Frontal cortex (tissue), 4 donors: Measurements from ENCODE around the gene UBR3. TPM values are rescaled to one million over a fixed set of nuclear protein-coding genes. Genes with fewer than 3 reads are reported as not detected.
"Not testable (repeated sequence)": the region's sequence is repeated elsewhere in the genome, so short reads cannot be mapped to it uniquely, and the experiment has no call there.

Experiments used
- DNase-seq, 2 donors: peaks; one replicate each; pipeline ENCODE4 v3.0.0; 2012; ENCODE audit warnings: low spot score in 2 of 2
- FAIRE-seq: peaks from 2 replicates; lab custom pipeline; 2012; peaks lifted over from hg19 to GRCh38; lab: Jason Lieb, UNC
- total RNA-seq: library from RNA; depleted of rRNA; stranded (reverse); fragments of >200 nt; gene quantifications from one replicate; pipeline ENCODE4 v1.2.3, GENCODE V29; 2014
- donor health status: control.
- donor health status: control.
- donor health status: control.

UBR3 gene
- total RNA-seq, 1 donor from 2014 or later: 109 TPM

GRCh38 chr2:169859423-169859822 lies 32.2 kb downstream of the UBR3 start:
- DNase-seq (no peak), FAIRE-seq (no peak)

- FAIRE-seq: no peak
- no peak for DNase-seq
Observed at GRCh38 chr2:169860149-169860548, 32.9 kb downstream of the UBR3 start.

GRCh38 chr2:169862816-169863215 lies 35.6 kb downstream of the UBR3 start:
- FAIRE-seq (no peak), DNase-seq (no peak)

- FAIRE-seq (no peak), DNase-seq (no peak)
Observed at GRCh38 chr2:169865492-169865891, 38.2 kb downstream of the UBR3 start.

GRCh38 chr2:169866230-169866629 lies 39.0 kb downstream of the UBR3 start:
- FAIRE-seq, DNase-seq: not testable (repeated sequence)

GRCh38 chr2:169867579-169867978 lies 40.3 kb downstream of the UBR3 start:
- FAIRE-seq (no peak), DNase-seq (no peak)

GRCh38 chr2:169868951-169869350 lies 41.7 kb downstream of the UBR3 start:
- FAIRE-seq (no peak), DNase-seq (no peak)

- DNase-seq, FAIRE-seq: not testable (repeated sequence)
Observed at GRCh38 chr2:169871369-169871768, 44.1 kb downstream of the UBR3 start.

- DNase-seq (no peak), FAIRE-seq (peak; percentile 44)
Observed at GRCh38 chr2:169871994-169872393, 44.7 kb downstream of the UBR3 start.

GRCh38 chr2:169877398-169877797 lies 50.1 kb downstream of the UBR3 start:
- DNase-seq (peak in 1 of 2 donors; percentile 22), FAIRE-seq (peak; percentile 87)

- DNase-seq: no peak
- no peak for FAIRE-seq
Observed at GRCh38 chr2:169887120-169887519, 59.9 kb downstream of the UBR3 start.

GRCh38 chr2:169891593-169892298 lies 64.5 kb downstream of the UBR3 start:
- FAIRE-seq: no peak
- no peak for DNase-seq

- FAIRE-seq (no peak), DNase-seq (no peak)
Observed at GRCh38 chr2:169892951-169893350, 65.7 kb downstream of the UBR3 start.

GRCh38 chr2:169895294-169895985 lies 68.2 kb downstream of the UBR3 start:
- FAIRE-seq: peak; percentile 26
- DNase-seq: no peak

- no peak for FAIRE-seq
Observed at GRCh38 chr2:169897834-169898233, 70.6 kb downstream of the UBR3 start.

GRCh38 chr2:169900103-169900502 lies 72.8 kb downstream of the UBR3 start:
- DNase-seq, FAIRE-seq: not testable (repeated sequence)

More at GRCh38 chr2:169897834-169898233, 70.6 kb downstream of the UBR3 start:
- DNase-seq: no peak

GRCh38 chr2:169900686-169901085 lies 73.4 kb downstream of the UBR3 start:
- FAIRE-seq: no peak

GRCh38 chr2:169906731-169907130 lies 79.5 kb downstream of the UBR3 start:
- FAIRE-seq (no peak), DNase-seq (no peak)

More at GRCh38 chr2:169900686-169901085, 73.4 kb downstream of the UBR3 start:
- no peak for DNase-seq

- no peak for FAIRE-seq
- no peak for DNase-seq
Observed at GRCh38 chr2:169909376-169909775, 82.1 kb downstream of the UBR3 start.

GRCh38 chr2:169910109-169910799 lies 83.0 kb downstream of the UBR3 start:
- FAIRE-seq: no peak
- no peak for DNase-seq

GRCh38 chr2:169911119-169911518 lies 83.9 kb downstream of the UBR3 start:
- FAIRE-seq: no peak
- DNase-seq: no peak
